CD8-positive, alpha-beta memory T cell (primary cell): Measurements from ENCODE around the gene CHRND. TPM values are rescaled to one million over a fixed set of nuclear protein-coding genes. Genes with fewer than 3 reads are reported as not detected.
"Not testable (repeated sequence)": the region's sequence is repeated elsewhere in the genome, so short reads cannot be mapped to it uniquely, and the experiment has no call there.

ENCODE experiments used
- CTCF ChIA-PET: fragments of 350-600 bp; sonication (Branson Sonifier 250); formaldehyde crosslinking; loops from one replicate; lab custom pipeline; 2021; ENCODE audit warnings: antibody characterized with exemption; lab: Charles Lee
- POLR2A ChIA-PET: fragments of 350-600 bp; sonication (Branson Sonifier 250); formaldehyde crosslinking; loops from one replicate; lab custom pipeline; 2021; ENCODE audit warnings: antibody characterized with exemption; lab: Charles Lee
- DNase-seq, 5 donors: peaks; one replicate each; pipeline versions ENCODE4 v3.0.0 to v3.0.0-alpha.2; 2020 to 2022; ENCODE audit warnings: mixed read lengths in 1 of 5
- H3K27ac ChIP-seq: one replicate; pipeline ENCODE4 v1.7.0; 2013; ENCODE audit warnings: low read depth, mild to moderate bottlenecking, low read length, moderate library complexity
- H3K27me3 ChIP-seq: 2 replicates; pipeline ENCODE4 v1.7.0; 2013; ENCODE audit warnings: low read length, mild to moderate bottlenecking; ENCODE audit not compliant: insufficient read depth, poor library complexity, severe bottlenecking
- H3K36me3 ChIP-seq: 2 replicates; pipeline ENCODE4 v1.7.0; 2013; ENCODE audit warnings: mild to moderate bottlenecking, low read length, moderate library complexity; ENCODE audit not compliant: insufficient read depth
- H3K4me1 ChIP-seq: 2 replicates; pipeline ENCODE4 v1.7.0; 2013; ENCODE audit warnings: mild to moderate bottlenecking, low read length, moderate library complexity; ENCODE audit not compliant: insufficient read depth
- H3K4me3 ChIP-seq: 2 replicates; pipeline ENCODE4 v1.7.0; 2013; ENCODE audit warnings: mild to moderate bottlenecking, low read length
- H3K9me3 ChIP-seq: 2 replicates; pipeline ENCODE4 v1.7.0; 2013; ENCODE audit warnings: mild to moderate bottlenecking, low read length
- H3K27ac Mint-ChIP-seq, 8 donors: one replicate each; pipeline ENCODE4 v1.8.0; 2020 to 2021; ENCODE audit warnings: mixed read lengths in 8 of 8, mild to moderate bottlenecking in 6 of 8, inconsistent platforms in 3 of 8, moderate library complexity in 3 of 8
- H3K27me3 Mint-ChIP-seq, 2 donors: one replicate each; pipeline ENCODE4 v1.8.0; 2020 to 2021; ENCODE audit warnings: mixed read lengths in 2 of 2, mild to moderate bottlenecking in 1 of 2, moderate library complexity in 1 of 2
- H3K36me3 Mint-ChIP-seq, 3 donors: one replicate each; pipeline ENCODE4 v1.8.0; 2020 to 2021; ENCODE audit warnings: mixed read lengths in 3 of 3, inconsistent platforms in 1 of 3, mild to moderate bottlenecking in 1 of 3
- H3K4me1 Mint-ChIP-seq, 3 donors: one replicate each; pipeline ENCODE4 v1.8.0; 2020 to 2021; ENCODE audit warnings: mixed read lengths in 3 of 3, inconsistent platforms in 1 of 3, mild to moderate bottlenecking in 1 of 3
- H3K4me3 Mint-ChIP-seq, 7 donors: one replicate each; pipeline ENCODE4 v1.8.0; 2020 to 2021; ENCODE audit warnings: mixed read lengths in 7 of 7, mild to moderate bottlenecking in 6 of 7, moderate library complexity in 4 of 7, inconsistent platforms in 2 of 7
- H3K9me3 Mint-ChIP-seq, 5 donors: one replicate each; pipeline ENCODE4 v1.8.0; 2020 to 2022; ENCODE audit warnings: mixed read lengths in 5 of 5, mild to moderate bottlenecking in 3 of 5, moderate library complexity in 2 of 5, inconsistent platforms in 1 of 5
- polyA plus RNA-seq: library from polyadenylated mRNA; unstranded; fragments of 300-500 nt; fragmentation: Illumina TruSeq; gene quantifications from one replicate; pipeline ENCODE4 v1.2.3, GENCODE V29; 2021
- total RNA-seq, 2 experiments: library from RNA; stranded (reverse); gene quantifications; one replicate each; pipeline ENCODE4 v1.2.3, GENCODE V29; 2021

CHRND gene
- total and polyA plus RNA-seq, 3 experiments from 2014 or later, result not detected

DNA sequence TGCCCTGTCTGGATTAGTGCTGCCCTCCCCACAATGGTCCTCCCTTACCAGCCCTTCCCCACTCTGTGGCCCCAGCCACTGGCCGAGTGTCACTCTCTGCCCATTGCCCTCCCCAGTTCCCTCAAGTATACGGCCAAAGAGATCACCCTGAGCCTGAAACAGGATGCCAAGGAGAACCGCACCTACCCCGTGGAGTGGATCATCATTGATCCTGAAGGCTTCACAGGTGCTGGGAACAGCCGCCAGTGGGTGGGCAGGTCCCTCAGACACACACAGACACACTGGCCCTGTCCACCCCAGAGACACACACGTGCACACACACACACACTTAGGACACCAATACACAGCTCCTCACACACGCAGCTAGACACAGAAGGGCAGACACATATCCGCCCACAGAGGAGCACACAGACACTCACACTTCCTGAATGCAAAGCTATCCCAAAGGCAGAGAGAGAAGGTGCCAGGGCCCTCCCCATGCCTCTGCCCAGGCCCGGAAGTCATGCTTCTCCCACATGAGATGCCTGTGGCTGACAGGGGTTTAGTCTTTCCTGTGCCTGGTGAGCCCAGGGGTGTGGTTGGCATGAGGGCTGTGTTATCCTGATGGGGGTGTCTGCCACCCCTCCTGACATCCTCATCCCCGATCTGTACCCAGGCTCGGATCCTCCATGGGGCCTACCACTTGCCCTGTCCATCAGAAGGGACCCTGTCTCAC lies 2.9 kb downstream of the CHRND start:
- Mint-ChIP-seq H3K4me3 (peak overlapping the region in 3 of 7 donors; percentile 5 to 25 (median 21)), H3K27me3 (peaks cover 23 to 51% of the 10 kb centered on the region in 2 donors), H3K36me3 (peaks cover 0 to 1% (median 0%) of the 10 kb centered on the region in 3 donors), H3K27ac (peak overlapping the region in 4 of 8 donors; percentile 18 to 31 (median 26)), H3K9me3 (no peaks in the 10 kb centered on the region), H3K4me1 (peaks cover 15 to 19% (median 16%) of the 10 kb centered on the region in 3 donors)
- POLR2A ChIA-PET, result no interaction called here
- peaks cover 7% of the 10 kb centered on the region for H3K27me3 ChIP-seq
- peaks cover 15% of the 10 kb centered on the region for H3K4me1 ChIP-seq
- H3K27ac ChIP-seq, result no peak overlapping the region
- H3K36me3 ChIP-seq, result no peaks in the 10 kb centered on the region
- no peaks in the 10 kb centered on the region for H3K9me3 ChIP-seq
- no peak overlapping the region for H3K4me3 ChIP-seq
- CTCF ChIA-PET, result interaction anchor here (0.6 kb wide), 1 partner anchor 11 kb away, joined by 3 read pairs; no protein-coding TSS in a partner anchor
- DNase-seq, result no peak

DNA sequence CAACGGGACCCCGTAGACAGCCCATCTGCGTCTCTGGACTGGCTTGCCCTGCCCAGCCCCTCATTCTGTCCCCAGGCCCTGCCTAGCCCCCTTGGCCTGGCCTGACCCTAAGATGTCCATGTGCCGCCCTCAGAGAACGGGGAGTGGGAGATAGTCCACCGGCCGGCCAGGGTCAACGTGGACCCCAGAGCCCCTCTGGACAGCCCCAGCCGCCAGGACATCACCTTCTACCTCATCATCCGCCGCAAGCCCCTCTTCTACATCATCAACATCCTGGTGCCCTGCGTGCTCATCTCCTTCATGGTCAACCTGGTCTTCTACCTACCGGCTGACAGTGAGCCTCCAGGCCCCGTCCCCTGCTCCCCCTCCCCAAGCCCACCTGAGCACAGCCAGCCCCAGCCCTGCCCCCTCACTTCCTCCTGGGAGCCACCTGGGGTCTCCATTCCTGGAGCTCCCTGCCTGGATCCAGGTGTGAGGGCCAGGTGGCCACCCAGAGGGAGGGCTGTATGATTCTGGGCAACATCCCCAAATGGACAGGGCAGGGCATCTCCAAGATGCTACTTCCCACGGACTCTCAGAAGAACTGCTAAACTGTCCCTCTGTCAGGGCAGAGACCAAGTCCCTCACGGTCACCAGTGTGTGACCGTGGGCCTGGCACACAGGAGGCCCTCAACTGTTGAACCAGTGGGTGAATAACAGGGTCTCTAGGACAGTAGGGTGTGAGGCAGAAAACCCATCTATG lies 4.0 kb downstream of the CHRND start:
- Histone ChIP-seq H3K27me3 (no peaks in the 10 kb centered on the region), H3K4me3 (no peak overlapping the region), H3K9me3 (no peaks in the 10 kb centered on the region), H3K36me3 (no peaks in the 10 kb centered on the region), H3K27ac (no peak overlapping the region), H3K4me1 (peaks cover 15% of the 10 kb centered on the region)
- peaks cover 13 to 16% (median 15%) of the 10 kb centered on the region in 3 donors for H3K4me1 Mint-ChIP-seq
- CTCF ChIA-PET, result interaction anchor here (0.6 kb wide), 1 partner anchor 12 kb away, joined by 3 read pairs; no protein-coding TSS in a partner anchor
- peaks cover 24 to 48% of the 10 kb centered on the region in 2 donors for H3K27me3 Mint-ChIP-seq
- POLR2A ChIA-PET, result no interaction called here
- peaks cover 0 to 1% (median 0%) of the 10 kb centered on the region in 3 donors for H3K36me3 Mint-ChIP-seq
- no peak overlapping the region for H3K27ac Mint-ChIP-seq
- no peak for DNase-seq
- no peak overlapping the region for H3K4me3 Mint-ChIP-seq
- no peaks in the 10 kb centered on the region for H3K9me3 Mint-ChIP-seq

DNA sequence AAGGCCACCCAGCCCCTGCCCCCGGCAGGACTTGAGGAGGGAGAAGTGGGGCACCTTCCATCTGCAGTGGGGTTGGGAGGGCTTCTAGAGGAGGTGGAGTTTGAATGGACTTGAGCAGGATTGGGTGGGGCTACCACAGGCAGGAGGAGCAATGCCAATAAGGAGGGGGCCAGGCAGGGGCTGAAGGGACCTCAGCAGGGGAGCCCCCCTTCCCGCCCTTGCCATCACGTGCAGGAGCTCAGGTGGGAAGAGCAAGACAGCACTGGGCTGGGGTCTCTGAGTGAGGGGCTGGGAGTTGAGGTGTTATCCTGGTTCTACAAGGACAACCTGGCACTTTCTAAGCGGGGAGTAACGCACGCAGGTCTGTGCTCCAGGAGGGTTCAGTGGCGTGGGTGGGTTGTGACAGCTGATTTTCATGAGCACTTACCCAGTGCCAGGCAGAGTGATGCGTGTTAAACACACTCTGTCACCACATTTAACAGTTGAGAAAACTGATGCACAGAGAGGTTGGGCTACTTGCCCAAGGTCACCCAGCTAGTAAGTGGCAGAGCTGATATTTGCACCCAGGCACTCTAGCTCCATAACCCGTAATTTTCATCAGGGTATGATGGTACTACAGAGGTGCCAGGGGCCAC lies 4.8 kb downstream of the CHRND start:
- H3K27ac ChIP-seq, result no peak overlapping the region
- Mint-ChIP-seq H3K9me3 (no peaks in the 10 kb centered on the region), H3K27ac (peak overlapping the region in 1 of 8 donors; percentile 41), H3K36me3 (peaks cover 0 to 1% (median 0%) of the 10 kb centered on the region in 3 donors), H3K27me3 (peaks cover 24 to 48% of the 10 kb centered on the region in 2 donors), H3K4me3 (no peak overlapping the region), H3K4me1 (peaks cover 13 to 16% (median 15%) of the 10 kb centered on the region in 3 donors)
- no peaks in the 10 kb centered on the region for H3K9me3 ChIP-seq
- ChIA-PET CTCF (interaction anchor here (2.0 kb wide), 1 partner anchor 10 kb away, joined by 6 read pairs; the partner anchor contains the start of gene PRSS56), POLR2A (no interaction called here)
- no peak for DNase-seq
- H3K27me3 ChIP-seq, result no peaks in the 10 kb centered on the region
- no peaks in the 10 kb centered on the region for H3K36me3 ChIP-seq
- no peak overlapping the region for H3K4me3 ChIP-seq
- peaks cover 15% of the 10 kb centered on the region for H3K4me1 ChIP-seq

DNA sequence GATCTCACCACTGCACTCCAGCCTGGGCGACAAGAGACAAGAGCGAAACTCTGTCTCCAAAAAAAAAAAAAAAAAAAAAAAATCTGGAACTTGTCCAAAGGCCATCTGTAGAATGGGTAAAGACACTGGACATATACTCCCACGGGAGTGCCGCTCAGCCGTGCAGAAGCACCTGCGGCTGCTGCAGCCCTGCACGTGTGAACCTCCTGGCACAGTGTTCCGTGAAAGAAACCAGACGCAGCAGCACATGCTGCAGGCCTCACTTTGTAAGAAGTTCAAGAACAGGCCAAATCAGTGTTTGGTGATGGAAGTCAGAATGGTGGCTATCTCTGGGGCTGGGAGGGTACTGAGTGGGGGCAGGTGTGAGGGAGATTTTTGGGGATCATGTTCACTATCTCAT lies 6.5 kb downstream of the CHRND start:
- no peak for DNase-seq
- H3K27me3 ChIP-seq, result no peaks in the 10 kb centered on the region
- no peak overlapping the region for H3K27ac Mint-ChIP-seq
- no peak overlapping the region for H3K4me3 Mint-ChIP-seq
- H3K4me1 Mint-ChIP-seq, result peaks cover 13 to 16% (median 15%) of the 10 kb centered on the region in 3 donors
- H3K36me3 ChIP-seq, result no peaks in the 10 kb centered on the region
- no peak overlapping the region for H3K4me3 ChIP-seq
- H3K9me3 Mint-ChIP-seq, result no peaks in the 10 kb centered on the region
- H3K9me3 ChIP-seq, result no peaks in the 10 kb centered on the region
- H3K4me1 ChIP-seq, result peaks cover 15% of the 10 kb centered on the region
- peaks cover 23 to 47% of the 10 kb centered on the region in 2 donors for H3K27me3 Mint-ChIP-seq
- H3K36me3 Mint-ChIP-seq, result no peaks in the 10 kb centered on the region
- no peak overlapping the region for H3K27ac ChIP-seq
- ChIA-PET CTCF (interaction anchor here (2.0 kb wide), 2 partner anchors 10 to 12 kb away, joined by 6 to 7 read pairs; partner anchors contain the start of gene PRSS56), POLR2A (no interaction called here)

DNA sequence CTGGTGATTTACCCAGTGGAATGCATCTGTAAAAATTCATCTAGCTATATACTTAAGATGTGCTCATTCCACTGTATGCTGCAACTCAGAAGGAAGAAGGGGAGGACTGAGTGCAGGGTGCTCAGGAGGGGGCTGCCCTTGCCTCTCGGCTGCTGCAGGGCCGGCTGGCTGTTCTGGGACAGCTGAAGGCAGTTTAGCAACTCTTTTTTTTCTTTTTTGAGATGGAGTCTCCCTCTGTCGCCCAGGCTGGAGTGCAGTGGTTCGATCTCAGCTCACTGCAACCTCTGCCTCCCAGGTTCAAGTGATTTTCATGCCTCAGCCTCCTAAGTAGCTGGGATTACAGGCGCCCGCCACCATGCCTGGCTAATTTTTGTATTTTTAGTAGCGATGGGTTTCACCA lies 6.9 kb downstream of the CHRND start:
- CTCF ChIA-PET, result interaction anchor here (2.0 kb wide), 1 partner anchor 11 kb away, joined by 7 read pairs; no protein-coding TSS in a partner anchor
- H3K9me3 ChIP-seq, H3K36me3 ChIP-seq, DNase-seq, H3K9me3 Mint-ChIP-seq, H3K36me3 Mint-ChIP-seq, H3K27ac Mint-ChIP-seq, H3K27me3 ChIP-seq, H3K4me3 Mint-ChIP-seq, H3K4me3 ChIP-seq, H3K27ac ChIP-seq, POLR2A ChIA-PET: not testable (repeated sequence)
- peaks cover 11 to 15% (median 15%) of the 10 kb centered on the region in 3 donors for H3K4me1 Mint-ChIP-seq
- peaks cover 15% of the 10 kb centered on the region for H3K4me1 ChIP-seq
- peaks cover 23 to 45% of the 10 kb centered on the region in 2 donors for H3K27me3 Mint-ChIP-seq

DNA sequence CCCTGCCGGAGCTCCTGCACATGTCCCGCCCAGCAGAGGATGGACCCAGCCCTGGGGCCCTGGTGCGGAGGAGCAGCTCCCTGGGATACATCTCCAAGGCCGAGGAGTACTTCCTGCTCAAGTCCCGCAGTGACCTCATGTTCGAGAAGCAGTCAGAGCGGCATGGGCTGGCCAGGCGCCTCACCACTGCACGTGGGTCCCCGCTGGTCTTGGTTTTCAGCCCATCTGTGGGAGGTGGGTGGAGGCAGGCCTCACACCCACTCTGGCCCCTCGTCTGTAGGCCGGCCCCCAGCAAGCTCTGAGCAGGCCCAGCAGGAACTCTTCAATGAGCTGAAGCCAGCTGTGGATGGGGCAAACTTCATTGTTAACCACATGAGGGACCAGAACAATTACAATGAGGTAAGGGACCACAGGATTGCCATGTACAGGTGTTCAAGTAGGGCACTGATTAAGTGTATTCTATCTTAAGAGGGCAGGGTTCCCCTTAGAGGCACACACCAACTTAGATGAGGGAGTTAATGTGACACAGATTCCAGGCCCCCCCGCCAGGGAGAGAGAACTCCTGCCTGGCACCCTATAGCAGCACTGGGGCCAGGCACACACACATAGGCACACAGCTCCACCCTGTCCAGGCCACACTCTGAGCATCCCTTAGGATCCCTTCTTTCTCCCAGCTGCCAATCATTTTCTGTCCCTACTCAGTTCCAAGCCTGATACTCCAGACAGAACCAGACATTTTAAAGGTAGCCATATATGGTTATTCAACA lies 8.2 kb downstream of the CHRND start:
- Histone ChIP-seq H3K27ac (no peak overlapping the region), H3K4me3 (no peak overlapping the region), H3K27me3 (no peaks in the 10 kb centered on the region), H3K36me3 (no peaks in the 10 kb centered on the region), H3K4me1 (peaks cover 2% of the 10 kb centered on the region), H3K9me3 (no peaks in the 10 kb centered on the region)
- no peaks in the 10 kb centered on the region for H3K36me3 Mint-ChIP-seq
- H3K27me3 Mint-ChIP-seq, result peaks cover 13 to 32% of the 10 kb centered on the region in 2 donors
- no peak overlapping the region for H3K4me3 Mint-ChIP-seq
- ChIA-PET POLR2A (no interaction called here), CTCF (no interaction called here)
- H3K27ac Mint-ChIP-seq, result no peak overlapping the region
- H3K4me1 Mint-ChIP-seq, result peaks cover 1 to 6% (median 3%) of the 10 kb centered on the region in 3 donors
- no peak for DNase-seq
- no peaks in the 10 kb centered on the region for H3K9me3 Mint-ChIP-seq

DNA sequence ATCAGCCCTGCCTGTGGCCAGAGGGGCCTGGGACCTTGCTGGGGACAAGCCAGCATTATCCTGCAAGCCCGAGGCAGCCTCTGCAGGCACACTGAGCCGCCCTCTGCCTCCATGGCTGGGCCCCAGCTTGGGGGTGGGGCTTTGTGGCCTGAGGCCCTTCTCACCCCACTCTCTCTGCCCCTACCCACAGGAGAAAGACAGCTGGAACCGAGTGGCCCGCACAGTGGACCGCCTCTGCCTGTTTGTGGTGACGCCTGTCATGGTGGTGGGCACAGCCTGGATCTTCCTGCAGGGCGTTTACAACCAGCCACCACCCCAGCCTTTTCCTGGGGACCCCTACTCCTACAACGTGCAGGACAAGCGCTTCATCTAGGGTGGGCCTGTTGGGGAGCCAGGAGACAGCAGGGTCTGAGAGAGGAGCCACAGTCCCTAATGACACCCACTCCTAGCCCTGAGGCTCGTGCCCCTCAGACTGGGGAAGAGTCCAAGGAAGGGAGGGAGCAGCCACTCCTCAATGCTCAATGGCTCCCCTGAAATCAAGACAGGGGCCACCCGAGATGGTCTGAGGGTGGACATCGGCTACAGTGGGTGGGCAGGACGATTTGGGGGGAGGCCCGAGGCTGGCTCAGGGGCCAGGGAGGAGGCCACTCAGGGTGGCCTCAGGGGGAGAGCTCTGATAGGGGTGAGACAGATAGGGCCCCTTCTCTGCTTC lies 9.1 kb downstream of the CHRND start:
- no peak overlapping the region for H3K27ac Mint-ChIP-seq

More for the DNA sequence above, 9.1 kb downstream of the CHRND start:
- H3K36me3 Mint-ChIP-seq, result no peaks in the 10 kb centered on the region
- H3K27ac ChIP-seq, result no peak overlapping the region
- no peaks in the 10 kb centered on the region for H3K27me3 ChIP-seq
- H3K4me1 ChIP-seq, result no peaks in the 10 kb centered on the region
- DNase-seq, result no peak
- H3K9me3 Mint-ChIP-seq, result no peaks in the 10 kb centered on the region
- no peak overlapping the region for H3K4me3 Mint-ChIP-seq
- H3K4me3 ChIP-seq, result no peak overlapping the region
- H3K9me3 ChIP-seq, result no peaks in the 10 kb centered on the region
- ChIA-PET CTCF (no interaction called here), POLR2A (no interaction called here)
- H3K27me3 Mint-ChIP-seq, result peaks cover 13 to 26% of the 10 kb centered on the region in 2 donors
- H3K36me3 ChIP-seq, result no peaks in the 10 kb centered on the region
- H3K4me1 Mint-ChIP-seq, result peaks cover 0 to 5% (median 0%) of the 10 kb centered on the region in 3 donors
